ENCODE data around the gene AURKB.

- TF ChIP-seq CTCF (IDR thresholded peaks at IDR 0.05), result no peak
- TF ChIP-seq POLR2A (IDR thresholded peaks at IDR 0.05), result no peak
Measured at GRCh38 chr17:8221663-8222379, 11.4 kb upstream of the AURKB start.

Data from testis (tissue), 2 donors.